ENCODE data around the gene SYNDIG1.

The SYNDIG1 gene

GRCh38 chr20:24468401-24469115 lies 871 bp upstream of the SYNDIG1 start:
- Histone ChIP-seq H3K27ac (no peak overlapping the region), H3K36me3 (no peaks in the 10 kb centered on the region), H3K4me3 (ENCODE audit: low read depth in 1 of 2, low read length in 1 of 2) (no peak overlapping the region), H3K27me3 (peaks cover 97% of the 10 kb centered on the region), H3K9me3 (no peaks in the 10 kb centered on the region), H3K4me1 (ENCODE audit: control insufficient read depth in 1 of 2, insufficient read depth in 1 of 2, low read depth in 1 of 2, low read length in 1 of 2) (no peaks in the 10 kb centered on the region)
- TF ChIP-seq CTCF (IDR thresholded peaks at IDR 0.05) = no peak

- no peak overlapping the region for H3K4me3 ChIP-seq (ENCODE audit: low read depth in 1 of 2, low read length in 1 of 2)
- H3K27ac ChIP-seq = no peak overlapping the region
- H3K27me3 ChIP-seq = peaks cover 92% of the 10 kb centered on the region
- no peak for TF ChIP-seq CTCF (IDR thresholded peaks at IDR 0.05)
- no peaks in the 10 kb centered on the region for H3K36me3 ChIP-seq
- no peaks in the 10 kb centered on the region for H3K9me3 ChIP-seq
- no peaks in the 10 kb centered on the region for H3K4me1 ChIP-seq (ENCODE audit: control insufficient read depth in 1 of 2, insufficient read depth in 1 of 2, low read depth in 1 of 2, low read length in 1 of 2)
These were observed 691 bp downstream of the SYNDIG1 start for GRCh38 chr20:24469894-24470745.

GRCh38 chr20:24470746-24471582 lies 1.5 kb downstream of the SYNDIG1 start:
- peaks cover 85% of the 10 kb centered on the region for H3K27me3 ChIP-seq
- H3K4me3 ChIP-seq (ENCODE audit: low read depth in 1 of 2, low read length in 1 of 2) = no peak overlapping the region
- H3K36me3 ChIP-seq = no peaks in the 10 kb centered on the region
- no peak overlapping the region for H3K27ac ChIP-seq
- H3K9me3 ChIP-seq = no peaks in the 10 kb centered on the region
- TF ChIP-seq CTCF (IDR thresholded peaks at IDR 0.05) = no peak
- no peaks in the 10 kb centered on the region for H3K4me1 ChIP-seq (ENCODE audit: control insufficient read depth in 1 of 2, insufficient read depth in 1 of 2, low read depth in 1 of 2, low read length in 1 of 2)

GRCh38 chr20:24472426-24472825 lies 3.0 kb downstream of the SYNDIG1 start:
- Histone ChIP-seq H3K27me3 (peaks cover 70% of the 10 kb centered on the region), H3K36me3 (no peaks in the 10 kb centered on the region), H3K4me3 (ENCODE audit: low read depth in 1 of 2, low read length in 1 of 2) (no peak overlapping the region), H3K27ac (no peak overlapping the region), H3K4me1 (ENCODE audit: control insufficient read depth in 1 of 2, insufficient read depth in 1 of 2, low read depth in 1 of 2, low read length in 1 of 2) (no peaks in the 10 kb centered on the region), H3K9me3 (no peaks in the 10 kb centered on the region)
- no peak for TF ChIP-seq CTCF (IDR thresholded peaks at IDR 0.05)

- Histone ChIP-seq H3K9me3 (no peaks in the 10 kb centered on the region), H3K27ac (no peak overlapping the region), H3K4me3 (ENCODE audit: low read depth in 1 of 2, low read length in 1 of 2) (no peak overlapping the region), H3K36me3 (no peaks in the 10 kb centered on the region), H3K27me3 (peaks cover 58% of the 10 kb centered on the region), H3K4me1 (ENCODE audit: control insufficient read depth in 1 of 2, insufficient read depth in 1 of 2, low read depth in 1 of 2, low read length in 1 of 2) (no peaks in the 10 kb centered on the region)
- no peak for TF ChIP-seq CTCF (IDR thresholded peaks at IDR 0.05)
These were observed 4.2 kb downstream of the SYNDIG1 start for GRCh38 chr20:24473435-24474223.

Measured in neutrophil (primary cell).